ENCODE measurements around the gene C11orf21. TPM values are rescaled to one million over a fixed set of nuclear protein-coding genes. Genes with fewer than 3 reads are reported as not detected.

C11orf21 gene
- total and polyA plus RNA-seq, 9 of the 15 experiments (the other 6 are each of a cell fraction or from before 2014, with no cell fraction given) = 0.10 to 2.6 (median 2.0) TPM

DNA sequence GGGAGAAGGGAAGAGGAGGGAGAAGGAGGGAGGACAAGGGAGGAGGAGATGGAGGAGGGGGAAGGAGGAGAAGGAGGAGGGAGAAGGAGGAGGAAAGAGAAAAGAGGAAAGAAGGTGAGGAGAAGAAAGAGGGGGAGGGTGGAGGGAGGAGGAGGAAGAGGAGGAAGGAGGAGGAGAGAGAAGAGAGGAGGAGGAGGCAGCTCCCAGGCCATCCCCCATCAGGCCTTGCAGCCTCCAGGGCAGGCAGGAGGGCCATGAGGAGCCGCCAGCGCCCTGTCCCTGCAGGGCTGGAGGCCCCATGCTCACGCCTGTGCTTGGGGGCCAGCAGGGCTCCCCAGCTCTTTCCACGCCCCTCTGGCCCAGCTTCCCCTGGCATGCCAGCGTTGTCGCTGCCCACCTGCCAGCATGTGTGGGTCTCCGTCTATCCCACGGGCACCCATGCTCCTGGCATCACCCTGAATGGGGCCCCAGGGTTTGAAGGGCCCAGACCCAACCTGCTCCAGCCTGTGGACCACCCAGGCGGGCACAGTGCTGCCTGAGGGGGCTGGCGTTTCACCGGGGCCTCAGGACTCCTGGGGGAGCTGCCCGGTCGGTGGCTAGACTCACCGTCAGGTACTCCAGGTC, 5.3 kb upstream of the C11orf21 start:
- ChIA-PET CTCF (ENCODE audit: low intra/inter-chr PET ratio) (interaction anchor here (0.5 to 5.1 kb wide), 3 partner anchors 92 to 515 kb away, joined by 6 to 85 read pairs (median 6); no protein-coding TSS in a partner anchor), POLR2A (interaction anchor here (0.8 kb wide), 1 partner anchor 71 kb away, joined by 3 read pairs; no protein-coding TSS in a partner anchor)
- Histone ChIP-seq H2AFZ (ENCODE audit: low read depth, low read length) (no peak overlapping the region), H3K36me3 (ENCODE audit: control insufficient read depth, insufficient read depth, low read length) (no peaks in the 10 kb centered on the region), H3K27ac (ENCODE audit: extremely low read depth, low read depth, low read length) (no peak overlapping the region), H3K9ac (ENCODE audit: insufficient read depth in 1 of 2, low read depth in 2 of 2, low read length in 2 of 2) (peak overlapping the region in 1 of 2 experiments; percentile 78; a peak in 2 of 4 replicates), H3K9me1 (ENCODE audit: control insufficient read depth, insufficient read depth, low read length) (no peaks in the 10 kb centered on the region), H4K20me1 (replicated peaks; ENCODE audit: control insufficient read depth, insufficient read depth, low read length) (peaks cover 6% of the 10 kb centered on the region; the same call in 1 of the 2 replicates), H3K4me2 (ENCODE audit: insufficient read depth, low read length) (no peak overlapping the region), H3K27me3 (ENCODE audit: control insufficient read depth in 2 of 2, insufficient read depth in 2 of 2, low read length in 2 of 2) (no peaks in the 10 kb centered on the region; a peak in 1 of 5 replicates), H3K4me3 (no peak overlapping the region), H3K79me2 (ENCODE audit: control insufficient read depth, insufficient read depth, low read length) (peaks cover 21% of the 10 kb centered on the region; the same call in 2 of the 3 replicates), H3K4me1 (replicated peaks in 1 of 2; ENCODE audit: control insufficient read depth in 2 of 2, insufficient read depth in 2 of 2, low read length in 2 of 2) (peaks cover 43 to 92% of the 10 kb centered on the region in 2 experiments), H3K9me3 (replicated peaks; ENCODE audit: control insufficient read depth, insufficient read depth, low read depth, low read length) (no peaks in the 10 kb centered on the region)
- DNase-seq (ENCODE audit: extremely low read depth in 1 of 4, low spot score in 3 of 4) (peak in 1 of 4 experiments; percentile 37), ATAC-seq (no peak), FAIRE-seq (no peak)
- in situ Hi-C loops (cut with MboI) (no loop called here), intact Hi-C loops (cut with micrococcal nuclease) (loop anchor here (5.0 to 10.0 kb wide), 3 partner anchors 95 to 588 kb away; partner anchors contain the start of gene TSSC4)
- TF ChIP-seq ZNF263 (CRISPR knock-in tag; IDR thresholded peaks at IDR 0.05; ENCODE audit: borderline replicate concordance) = peak; percentile 91
- no peak for TF ChIP-seq ZNF354B (CRISPR knock-in tag; IDR thresholded peaks at IDR 0.05)
- TF ChIP-seq, protein P1, sequence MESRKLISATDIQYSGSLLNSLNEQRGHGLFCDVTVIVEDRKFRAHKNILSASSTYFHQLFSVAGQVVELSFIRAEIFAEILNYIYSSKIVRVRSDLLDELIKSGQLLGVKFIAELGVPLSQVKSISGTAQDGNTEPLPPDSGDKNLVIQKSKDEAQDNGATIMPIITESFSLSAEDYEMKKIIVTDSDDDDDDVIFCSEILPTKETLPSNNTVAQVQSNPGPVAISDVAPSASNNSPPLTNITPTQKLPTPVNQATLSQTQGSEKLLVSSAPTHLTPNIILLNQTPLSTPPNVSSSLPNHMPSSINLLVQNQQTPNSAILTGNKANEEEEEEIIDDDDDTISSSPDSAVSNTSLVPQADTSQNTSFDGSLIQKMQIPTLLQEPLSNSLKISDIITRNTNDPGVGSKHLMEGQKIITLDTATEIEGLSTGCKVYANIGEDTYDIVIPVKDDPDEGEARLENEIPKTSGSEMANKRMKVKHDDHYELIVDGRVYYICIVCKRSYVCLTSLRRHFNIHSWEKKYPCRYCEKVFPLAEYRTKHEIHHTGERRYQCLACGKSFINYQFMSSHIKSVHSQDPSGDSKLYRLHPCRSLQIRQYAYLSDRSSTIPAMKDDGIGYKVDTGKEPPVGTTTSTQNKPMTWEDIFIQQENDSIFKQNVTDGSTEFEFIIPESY (CRISPR knock-in tag; IDR thresholded peaks at IDR 0.05) = peak; percentile 80
- 64% methylated on average over 7 of the region's 14 CpGs for WGBS (ENCODE audit: insufficient coverage, low coverage, missing lambda C conversion rate)
- no TSS peak for BruUV-seq (replicated peaks)

Data from K562 (cell line).